DMS153 treated with DMSO at 0.1 percent for 48 hours (cell line): Measurements from ENCODE around the gene CD74.

Experiments used
- DNase-seq: peaks from one replicate; lab custom pipeline; 2025; ENCODE audit not compliant: unreplicated experiment; lab: John Stamatoyannopoulos, UW

Gene CD74

GRCh38 chr5:150410524-150411244 lies 2.0 kb downstream of the CD74 start:
- DNase-seq: peak; percentile 9

GRCh38 chr5:150409638-150410523 lies 2.8 kb downstream of the CD74 start:
- DNase-seq: peak; percentile 48

GRCh38 chr5:150408231-150408943 lies 4.3 kb downstream of the CD74 start:
- no peak for DNase-seq

DNA sequence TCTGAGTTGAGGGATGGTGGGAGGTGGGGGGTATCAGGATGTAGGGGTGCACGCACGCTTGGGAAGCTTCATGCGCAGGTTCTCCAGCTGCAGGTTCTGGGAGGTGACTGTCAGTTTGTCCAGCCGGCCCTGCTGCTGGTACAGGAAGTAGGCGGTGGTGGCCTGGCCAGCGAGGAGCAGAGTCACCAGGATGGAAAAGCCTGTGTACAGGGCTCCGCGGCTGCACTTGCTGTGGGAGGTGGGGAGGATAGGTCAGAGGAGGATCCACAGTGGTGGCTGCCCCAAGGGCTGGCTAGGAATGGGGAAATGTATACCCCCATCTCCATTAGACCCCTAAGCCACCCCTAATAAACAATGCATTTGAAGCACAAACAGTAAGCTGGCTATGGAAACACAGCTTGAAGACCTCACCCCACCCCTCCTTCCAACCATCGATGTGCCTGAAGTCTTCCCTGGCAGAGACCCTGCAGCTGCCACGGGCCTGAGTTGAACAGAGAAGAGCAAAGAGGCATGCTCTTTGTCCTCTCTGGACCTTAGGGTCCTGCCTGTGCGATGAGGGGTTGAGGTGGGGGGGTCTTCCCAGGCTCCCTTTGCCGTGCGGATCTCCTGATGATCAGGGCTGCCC lies 5.5 kb downstream of the CD74 start:
- no peak for DNase-seq

DNA sequence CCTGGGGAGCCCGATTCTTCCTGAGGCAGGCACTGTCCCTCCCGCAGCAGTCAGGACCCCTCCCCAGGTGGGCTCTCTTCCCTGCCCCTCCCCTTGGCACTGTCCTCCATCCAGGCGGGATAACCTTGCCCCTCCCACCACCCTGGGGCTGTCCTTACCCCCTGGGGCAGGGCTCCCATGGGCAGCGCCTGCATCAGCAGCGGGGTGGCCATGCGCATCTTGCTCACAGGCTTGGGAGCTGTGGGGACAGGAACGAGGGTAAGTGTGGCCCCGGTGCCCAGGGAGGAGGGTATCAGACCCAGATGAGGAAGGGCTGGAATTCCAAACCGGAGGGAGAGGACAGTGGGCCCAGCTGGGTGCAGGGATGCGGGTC lies 6.0 kb downstream of the CD74 start:
- no peak for DNase-seq

- DNase-seq: no peak
Observed at GRCh38 chr5:150406103-150406722, 6.5 kb downstream of the CD74 start.

- DNase-seq: no peak
Observed at GRCh38 chr5:150404941-150405816, 7.5 kb downstream of the CD74 start.

DNA sequence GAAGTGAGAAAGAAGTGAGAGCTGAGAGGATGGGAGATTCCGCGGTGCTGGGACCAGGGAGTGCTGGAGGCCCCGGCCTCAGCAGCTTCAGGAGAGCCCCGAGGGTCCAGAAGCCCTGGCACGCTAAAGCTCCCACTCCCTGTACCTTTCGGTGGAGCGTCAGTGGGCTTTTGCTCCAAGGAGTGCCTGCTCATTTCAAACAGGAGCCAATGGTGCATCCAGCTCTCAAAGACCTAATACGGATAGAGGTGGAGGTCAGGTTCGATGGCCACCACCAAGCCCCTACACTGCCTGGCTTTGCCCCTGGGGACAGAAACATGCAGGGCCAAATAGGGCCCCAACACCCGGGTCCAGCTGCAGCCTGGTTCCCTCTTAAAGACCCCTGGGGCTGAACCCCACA lies 8.2 kb downstream of the CD74 start:
- no peak for DNase-seq

DNA sequence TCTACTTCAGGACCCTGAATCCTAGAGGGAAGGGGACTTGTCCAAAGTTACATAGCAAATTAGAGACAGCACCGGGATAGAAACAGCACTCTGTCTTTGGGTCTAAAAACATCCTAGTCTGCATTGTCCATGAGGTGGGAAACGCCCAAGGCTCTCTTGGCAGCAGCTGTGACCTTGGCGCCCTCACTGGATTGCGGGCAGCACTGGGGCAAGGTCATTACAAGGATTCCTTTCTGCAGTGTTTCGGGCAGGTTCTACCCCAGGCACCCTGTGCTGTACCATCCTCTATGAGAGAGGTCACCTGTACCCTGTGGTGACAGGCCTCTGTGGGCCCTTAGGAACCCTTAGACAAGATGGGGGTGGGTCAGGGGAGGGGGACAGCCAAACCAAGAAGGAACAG lies 8.6 kb downstream of the CD74 start:
- DNase-seq: no peak

DNA sequence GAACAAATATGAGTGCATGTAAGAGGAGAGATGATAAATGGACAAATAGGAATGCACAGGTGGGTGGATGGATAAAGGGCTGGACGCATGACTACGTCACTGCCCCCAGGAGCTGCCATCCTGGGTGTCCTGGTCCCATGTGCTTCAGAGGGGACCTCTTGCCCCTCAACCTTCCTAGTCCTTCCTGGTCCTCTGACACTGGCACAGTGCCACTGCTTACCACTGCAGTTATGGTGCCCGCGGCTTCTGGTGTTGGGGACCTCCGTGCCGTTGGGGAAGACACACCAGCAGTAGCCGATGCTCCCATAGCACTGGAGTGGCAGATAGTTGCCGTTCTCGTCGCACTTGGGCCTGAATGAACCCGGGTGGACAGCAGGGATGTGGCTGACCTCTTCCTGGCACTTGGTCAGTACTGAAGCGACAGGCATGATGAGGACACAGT lies 9.8 kb downstream of the CD74 start:
- no peak for DNase-seq

- DNase-seq: no peak
Observed at GRCh38 chr5:150402229-150402773, 10.4 kb downstream of the CD74 start.

GRCh38 chr5:150401376-150402228 lies 11.1 kb downstream of the CD74 start:
- no peak for DNase-seq

DNA sequence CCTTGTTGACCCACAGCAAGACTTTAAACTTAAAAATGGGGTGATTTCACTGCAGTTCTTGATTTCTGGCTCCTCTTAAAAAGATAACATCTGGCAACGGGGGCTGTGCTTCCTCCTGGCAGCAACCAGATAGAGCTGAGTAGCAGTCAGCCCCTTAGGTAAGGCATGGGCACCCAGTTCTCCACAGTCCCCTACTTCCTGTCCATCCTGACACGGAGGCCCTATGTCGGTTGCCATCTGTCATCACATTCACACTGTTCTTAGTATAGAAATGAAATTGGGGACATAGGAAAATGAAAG lies 11.7 kb downstream of the CD74 start:
- no peak for DNase-seq

- no peak for DNase-seq
Observed at GRCh38 chr5:150400316-150401075, 12.2 kb downstream of the CD74 start.

DNA sequence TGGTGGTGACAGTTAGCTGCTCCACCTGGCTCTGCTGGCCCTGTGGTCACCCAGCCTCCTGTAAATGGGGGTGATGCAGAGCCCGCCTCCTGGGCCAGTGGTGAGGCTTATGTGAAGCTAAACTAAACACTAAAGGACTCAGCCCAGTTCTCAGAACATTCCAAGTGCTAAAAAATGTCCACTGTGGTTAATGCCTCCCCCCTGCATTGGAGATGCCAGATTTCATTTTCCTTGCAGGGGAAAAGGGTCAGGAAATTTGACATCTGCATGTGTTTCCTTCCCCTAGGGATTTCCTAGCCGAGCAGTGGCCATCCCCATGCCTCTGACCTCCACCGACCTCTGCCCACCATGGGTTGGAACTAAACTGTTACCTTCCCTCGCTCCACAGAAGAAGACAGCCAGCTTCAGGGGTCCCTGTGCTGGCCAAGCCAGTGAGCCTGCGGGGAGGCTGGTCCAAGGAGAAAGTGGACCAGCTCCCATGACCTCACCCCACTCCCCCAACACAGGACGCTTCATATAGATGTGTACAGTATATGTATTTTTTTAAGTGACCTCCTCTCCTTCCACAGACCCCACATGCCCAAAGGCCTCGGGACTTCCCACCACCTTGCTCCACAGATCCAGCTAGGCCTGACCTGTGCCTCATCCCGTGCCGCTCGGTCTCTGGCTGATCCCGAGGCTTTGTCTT lies 13.0 kb downstream of the CD74 start:
- no peak for DNase-seq

DNA sequence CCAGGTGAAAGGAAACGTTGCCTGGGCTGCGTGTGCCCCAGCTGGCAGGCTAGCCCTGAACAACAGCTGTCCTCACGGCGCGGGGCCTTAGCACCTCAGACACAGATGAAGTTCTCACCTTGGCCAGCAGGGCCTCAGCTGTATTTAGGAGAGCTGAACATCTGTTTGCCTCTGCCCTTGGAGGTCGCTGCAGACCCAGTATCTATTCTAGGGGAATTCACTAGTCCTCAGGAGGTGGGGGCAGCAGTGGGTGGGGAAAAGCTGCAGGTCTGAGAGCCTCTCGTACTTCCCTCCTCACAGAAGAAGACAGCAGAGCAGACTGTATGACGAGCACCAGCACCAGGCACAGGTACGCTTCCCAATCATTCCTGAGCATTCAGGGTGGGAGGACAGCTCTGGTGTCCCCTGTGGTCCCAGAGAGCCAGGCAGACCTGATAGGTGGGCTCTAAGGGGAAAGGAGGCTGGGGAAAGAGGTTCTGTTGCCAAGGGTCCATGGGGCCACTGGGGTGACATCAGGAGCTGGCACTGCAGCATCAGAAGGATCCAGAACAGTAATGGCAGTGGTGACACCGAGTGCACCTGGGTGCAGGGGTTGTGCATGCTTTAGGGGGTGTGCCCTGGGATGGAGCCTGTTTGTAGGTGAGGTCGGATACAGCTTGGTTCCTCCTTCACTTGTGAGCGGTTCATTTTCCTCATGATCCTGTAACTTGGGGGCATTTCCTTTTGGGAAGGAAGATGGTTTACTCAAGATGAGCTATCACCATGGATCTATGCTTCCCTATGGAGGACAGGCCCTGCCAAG lies 13.8 kb downstream of the CD74 start:
- DNase-seq: no peak
